ENCODE measurements around the gene ADGRG6. TPM values are rescaled to one million over a fixed set of nuclear protein-coding genes. Genes with fewer than 3 reads are reported as not detected.

ADGRG6 gene
- polyA plus RNA-seq, 1 experiment = 25.4 TPM

DNA sequence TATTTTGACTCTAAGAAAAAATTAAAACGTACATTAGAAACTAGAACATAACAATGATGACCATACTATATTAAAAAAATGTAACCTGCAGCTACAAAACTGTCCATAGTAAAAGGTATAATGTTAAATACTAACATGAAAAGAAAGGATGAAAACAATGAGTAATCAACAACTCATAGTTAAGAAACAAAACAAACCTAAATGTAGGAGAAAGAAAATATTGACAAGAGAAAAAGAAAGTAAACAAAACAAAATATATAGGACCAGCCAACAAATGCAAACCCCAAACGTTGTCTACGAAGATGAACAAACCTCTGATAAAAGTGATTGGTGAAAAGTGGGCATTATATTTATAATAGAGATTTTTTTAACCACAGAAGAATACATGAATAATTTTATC lies 41.1 kb upstream of the ADGRG6 start:
- H3K27me3 ChIP-seq (ENCODE audit: control insufficient read depth, insufficient read depth, low read length) = no peaks in the 10 kb centered on the region
- ChIA-PET CTCF (no interaction called here), POLR2A (no interaction called here)
- no peak overlapping the region for H3K4me3 ChIP-seq (ENCODE audit: low read depth, low read length)
- no peaks in the 10 kb centered on the region for H3K36me3 ChIP-seq (ENCODE audit: control insufficient read depth, insufficient read depth, low read length)
- DNase-seq (ENCODE audit: low read depth) = no peak
- TF ChIP-seq CTCF (IDR thresholded peaks at IDR 0.05; ENCODE audit: insufficient read depth, low read depth, low read length) = no peak

DNA sequence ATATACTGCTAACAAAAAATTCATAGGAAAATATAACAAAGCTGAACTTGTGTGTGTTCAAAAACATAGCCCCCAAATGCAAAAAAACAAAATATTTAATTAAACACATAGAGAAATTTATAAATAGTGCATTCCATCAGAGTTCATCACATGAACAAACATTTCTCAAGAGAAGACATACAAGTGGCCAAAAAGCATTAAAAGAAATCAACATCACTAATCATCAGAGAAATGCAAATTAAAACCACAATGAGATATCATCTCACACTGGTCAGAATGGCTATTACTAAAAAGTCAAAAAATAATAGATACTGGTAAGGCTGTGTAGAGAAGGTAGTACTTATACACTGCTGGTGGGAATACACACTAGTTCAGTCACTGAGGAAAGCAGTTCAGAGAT lies 39.6 kb upstream of the ADGRG6 start:
- no peaks in the 10 kb centered on the region for H3K36me3 ChIP-seq (ENCODE audit: control insufficient read depth, insufficient read depth, low read length)
- DNase-seq (ENCODE audit: low read depth) = no peak
- H3K4me3 ChIP-seq (ENCODE audit: low read depth, low read length) = no peak overlapping the region
- no peak for TF ChIP-seq CTCF (IDR thresholded peaks at IDR 0.05; ENCODE audit: insufficient read depth, low read depth, low read length)
- no peaks in the 10 kb centered on the region for H3K27me3 ChIP-seq (ENCODE audit: control insufficient read depth, insufficient read depth, low read length)
- ChIA-PET CTCF (no interaction called here), POLR2A (no interaction called here)

DNA sequence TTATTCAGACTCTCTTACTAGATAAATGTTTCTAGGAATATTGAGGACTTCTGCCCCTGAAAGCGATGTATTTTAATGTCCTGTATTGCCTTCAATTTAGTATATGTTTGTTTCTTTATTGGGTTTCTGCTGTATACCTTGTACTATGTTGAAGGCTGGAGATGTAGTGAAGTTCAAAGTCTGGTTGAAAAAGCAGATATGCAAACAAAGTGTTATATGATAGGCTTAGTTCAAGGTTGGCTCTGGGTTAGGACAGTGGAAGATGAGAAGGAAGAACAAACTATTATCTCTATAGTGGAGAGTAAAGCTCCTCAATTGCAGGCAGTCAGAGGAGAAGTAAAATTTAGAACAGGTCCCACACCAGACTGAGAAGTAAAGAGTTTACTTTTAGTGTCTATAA lies 36.3 kb upstream of the ADGRG6 start:
- ChIA-PET POLR2A (no interaction called here), CTCF (no interaction called here)
- H3K27me3 ChIP-seq (ENCODE audit: control insufficient read depth, insufficient read depth, low read length) = no peaks in the 10 kb centered on the region
- DNase-seq (ENCODE audit: low read depth) = no peak
- TF ChIP-seq CTCF (IDR thresholded peaks at IDR 0.05; ENCODE audit: insufficient read depth, low read depth, low read length) = no peak
- H3K4me3 ChIP-seq (ENCODE audit: low read depth, low read length) = no peak overlapping the region
- no peaks in the 10 kb centered on the region for H3K36me3 ChIP-seq (ENCODE audit: control insufficient read depth, insufficient read depth, low read length)

DNA sequence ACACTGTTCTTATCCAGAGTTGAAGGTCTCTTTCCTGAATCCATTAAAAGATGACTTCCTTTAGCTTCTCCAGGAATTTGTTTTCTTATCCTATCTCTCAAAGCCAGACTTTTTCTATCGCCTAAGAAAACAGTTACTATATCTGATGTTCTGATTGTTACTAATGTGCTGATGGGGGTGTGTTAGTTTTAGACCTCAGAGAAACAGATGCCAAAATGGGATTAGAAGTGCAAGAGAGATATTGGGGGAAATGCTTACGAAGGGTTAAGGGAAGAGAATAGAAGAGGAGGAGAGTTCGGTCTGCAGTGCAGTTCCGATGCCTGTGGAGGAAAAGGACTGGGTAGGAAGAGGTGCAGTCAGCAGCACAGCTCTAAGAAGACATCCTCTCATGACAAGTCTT lies 35.7 kb upstream of the ADGRG6 start:
- POLR2A ChIA-PET = no interaction called here
- no peaks in the 10 kb centered on the region for H3K36me3 ChIP-seq (ENCODE audit: control insufficient read depth, insufficient read depth, low read length)
- TF ChIP-seq CTCF (IDR thresholded peaks at IDR 0.05; ENCODE audit: insufficient read depth, low read depth, low read length) = no peak
- H3K4me3 ChIP-seq (ENCODE audit: low read depth, low read length) = no peak overlapping the region
- H3K27me3 ChIP-seq (ENCODE audit: control insufficient read depth, insufficient read depth, low read length) = no peaks in the 10 kb centered on the region
- CTCF ChIA-PET = interaction anchor here (0.7 kb wide), 1 partner anchor 24 kb away, joined by 3 read pairs; no protein-coding TSS in a partner anchor
- no peak for DNase-seq (ENCODE audit: low read depth)

- ChIA-PET POLR2A (no interaction called here), CTCF (interaction anchor here (0.6 kb wide), 1 partner anchor 63 kb away, joined by 3 read pairs; no protein-coding TSS in a partner anchor)
- Histone ChIP-seq H3K36me3 (ENCODE audit: control insufficient read depth, insufficient read depth, low read length) (no peaks in the 10 kb centered on the region), H3K4me3 (ENCODE audit: low read depth, low read length) (no peak overlapping the region), H3K27me3 (ENCODE audit: control insufficient read depth, insufficient read depth, low read length) (no peaks in the 10 kb centered on the region)
- TF ChIP-seq CTCF (IDR thresholded peaks at IDR 0.05; ENCODE audit: insufficient read depth, low read depth, low read length) = no peak
- no peak for DNase-seq (ENCODE audit: low read depth)
Measured at GRCh38 chr6:142271476-142271875, 30.3 kb upstream of the ADGRG6 start.

Measured in BJ (cell line).